NOMO-1 treated with DMSO at 0.1 percent for 48 hours (cell line): ENCODE results near the gene MAG.

ENCODE experiments used
- DNase-seq: peaks from one replicate; lab custom pipeline; 2025; ENCODE audit not compliant: unreplicated experiment; lab: John Stamatoyannopoulos, UW

MAG gene

GRCh38 chr19:35341565-35342225, 49.7 kb downstream of the MAG start:
- no peak for DNase-seq

- DNase-seq: no peak
Observed at GRCh38 chr19:35342430-35342829, 50.5 kb downstream of the MAG start.

- no peak for DNase-seq
Observed at GRCh38 chr19:35344511-35345031, 52.6 kb downstream of the MAG start.

- DNase-seq: no peak
Observed at GRCh38 chr19:35345671-35346111, 53.7 kb downstream of the MAG start.

GRCh38 chr19:35346193-35347052, 54.5 kb downstream of the MAG start:
- DNase-seq: no peak

GRCh38 chr19:35347171-35347929, 55.4 kb downstream of the MAG start, which contains the start of gene FFAR1:
Gene FFAR1, plus strand, starts transcription at chr19:35347902. Its CDS starts 3,650 bp downstream, at chr19:35351552.
- peak; percentile 85 for DNase-seq

GRCh38 chr19:35347930-35348298, 56.0 kb downstream of the MAG start:
- DNase-seq: no peak

- no peak for DNase-seq
Observed at GRCh38 chr19:35348911-35349611, 57.1 kb downstream of the MAG start.

- no peak for DNase-seq
Observed at GRCh38 chr19:35349614-35350521, 57.9 kb downstream of the MAG start.

GRCh38 chr19:35350591-35350990, 58.6 kb downstream of the MAG start:
- DNase-seq: no peak

- DNase-seq: no peak
Observed at GRCh38 chr19:35351411-35352176, 59.6 kb downstream of the MAG start.

- no peak for DNase-seq
Observed at GRCh38 chr19:35352177-35352447, 60.2 kb downstream of the MAG start.

GRCh38 chr19:35352448-35353304, 60.7 kb downstream of the MAG start:
- peak; percentile 65 for DNase-seq

GRCh38 chr19:35353635-35354034, 61.7 kb downstream of the MAG start:
- DNase-seq: peak; percentile 6

- DNase-seq: no peak
Observed at GRCh38 chr19:35354898-35355297, 62.9 kb downstream of the MAG start.

GRCh38 chr19:35355791-35356460, 64.0 kb downstream of the MAG start:
- no peak for DNase-seq

GRCh38 chr19:35357867-35358573, 66.1 kb downstream of the MAG start, which contains the start of gene FFAR3:
Gene FFAR3, plus strand, starts transcription at chr19:35358460. Its CDS starts 431 bp downstream, at chr19:35358891.
- peak; percentile 86 for DNase-seq
